Measurements from ENCODE around the gene RNF212B.
"Not testable (repeated sequence)": the region's sequence is repeated elsewhere in the genome, so short reads cannot be mapped to it uniquely, and the experiment has no call there.

The RNF212B gene

GRCh38 chr14:23243066-23243465, 5.3 kb downstream of the RNF212B start:
- DNase-seq: no peak

GRCh38 chr14:23245282-23245681, 7.5 kb downstream of the RNF212B start:
- no peak for DNase-seq

- DNase-seq: no peak
These were observed 10.9 kb downstream of the RNF212B start for GRCh38 chr14:23248601-23249000.

GRCh38 chr14:23249824-23250223, 12.1 kb downstream of the RNF212B start:
- DNase-seq: no peak

- no peak for DNase-seq
These were observed 14.3 kb downstream of the RNF212B start for GRCh38 chr14:23252006-23252405.

- no peak for DNase-seq
These were observed 14.9 kb downstream of the RNF212B start for GRCh38 chr14:23252420-23253333.

GRCh38 chr14:23258256-23258655, 20.5 kb downstream of the RNF212B start:
- no peak for DNase-seq

- no peak for DNase-seq
These were observed 21.7 kb downstream of the RNF212B start for GRCh38 chr14:23259426-23259825.

GRCh38 chr14:23260849-23261248, 23.1 kb downstream of the RNF212B start:
- DNase-seq: not testable (repeated sequence)

GRCh38 chr14:23269193-23269592, 31.5 kb downstream of the RNF212B start:
- DNase-seq: no peak

- DNase-seq: no peak
These were observed 37.7 kb downstream of the RNF212B start for GRCh38 chr14:23275412-23275811.

- DNase-seq: no peak
These were observed 39.5 kb downstream of the RNF212B start for GRCh38 chr14:23277189-23277588.

- DNase-seq: not testable (repeated sequence)
These were observed 40.2 kb downstream of the RNF212B start for GRCh38 chr14:23277928-23278327.

- DNase-seq: no peak
These were observed 43.5 kb downstream of the RNF212B start for GRCh38 chr14:23281247-23281646.

- DNase-seq: no peak
These were observed 47.2 kb downstream of the RNF212B start for GRCh38 chr14:23284654-23285529.

GRCh38 chr14:23285530-23286019, 47.8 kb downstream of the RNF212B start:
- peak; percentile 45 for DNase-seq

GRCh38 chr14:23286020-23286901, 48.5 kb downstream of the RNF212B start, which contains the start of gene HOMEZ:
Gene HOMEZ, minus strand, starts transcription at chr14:23286132. Its CDS starts 180 bp downstream, at chr14:23285952.
- DNase-seq: peak; percentile 100

GRCh38 chr14:23286902-23287479, 49.3 kb downstream of the RNF212B start:
- DNase-seq: no peak

GRCh38 chr14:23294734-23295561, 57.2 kb downstream of the RNF212B start:
- no peak for DNase-seq

GRCh38 chr14:23296012-23296777, 58.5 kb downstream of the RNF212B start:
- DNase-seq: no peak
